GM20000 (cell line): ENCODE data around the gene CAP2.
"Not testable (repeated sequence)": the region's sequence is repeated elsewhere in the genome, so short reads cannot be mapped to it uniquely, and the experiment has no call there.

Source experiments
- DNase-seq: peaks from one replicate; pipeline ENCODE4 v3.0.0; 2012; ENCODE audit warnings: low spot score
- CTCF ChIP-seq: IDR thresholded peaks from 2 replicates; pipeline ENCODE4 v1.5.1; 2012; ENCODE audit warnings: mild to moderate bottlenecking, control low read depth; ENCODE audit errors: extremely low read depth, missing control alignments

Gene CAP2

GRCh38 chr6:17542243-17542642 is 148.8 kb downstream of the CAP2 start:
- TF ChIP-seq CTCF, result no peak
- DNase-seq, result no peak

- not testable (repeated sequence) for DNase-seq
Observed at GRCh38 chr6:17545681-17546080, 152.3 kb downstream of the CAP2 start.

- TF ChIP-seq CTCF, result no peak
- DNase-seq, result no peak
Observed at GRCh38 chr6:17551383-17551958, 158.1 kb downstream of the CAP2 start.

- DNase-seq, result no peak
- TF ChIP-seq CTCF, result no peak
Observed at GRCh38 chr6:17552861-17553260, 159.5 kb downstream of the CAP2 start.

- DNase-seq, result no peak
- no peak for TF ChIP-seq CTCF
Observed at GRCh38 chr6:17556014-17556413, 162.6 kb downstream of the CAP2 start.

GRCh38 chr6:17562636-17563035 is 169.2 kb downstream of the CAP2 start:
- DNase-seq, result no peak
- no peak for TF ChIP-seq CTCF

- TF ChIP-seq CTCF, result no peak
- no peak for DNase-seq
Observed at GRCh38 chr6:17565399-17565798, 172.0 kb downstream of the CAP2 start.

- no peak for DNase-seq
- no peak for TF ChIP-seq CTCF
Observed at GRCh38 chr6:17574866-17575560, 181.6 kb downstream of the CAP2 start.
